ENCODE results near the gene SLC6A1.

The SLC6A1 gene

DNA sequence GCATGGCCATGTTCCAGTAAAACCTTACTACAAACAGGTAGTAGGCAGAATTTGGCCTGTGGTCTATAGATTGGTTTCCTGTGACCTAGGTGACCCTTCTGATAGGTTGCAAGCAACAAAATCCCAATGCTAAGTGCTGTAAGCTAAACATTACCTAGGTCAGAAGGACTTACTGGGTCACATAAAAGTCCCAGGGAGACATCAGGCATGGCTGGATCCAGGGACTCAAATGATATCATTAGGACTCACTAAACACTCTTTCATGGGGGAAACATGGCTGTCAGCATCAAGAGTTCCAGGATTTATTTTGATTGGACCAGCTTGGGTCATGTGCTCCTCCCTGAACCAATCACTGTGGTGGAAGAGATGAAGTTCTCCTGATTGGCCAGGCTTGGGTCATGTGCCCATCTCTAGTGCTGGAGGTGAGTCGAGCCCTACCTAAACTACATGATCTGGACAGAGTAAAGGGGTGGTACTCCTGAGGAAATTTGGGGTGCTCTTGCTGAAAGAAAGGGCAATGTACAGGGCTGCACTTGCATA lies 16.8 kb upstream of the SLC6A1 start:
- CTCF ChIA-PET: no interaction called here
- WGBS (ENCODE audit: insufficient coverage): no CpG with 5 or more reads among the region's 1 CpG
- DNase-seq: no peak

DNA sequence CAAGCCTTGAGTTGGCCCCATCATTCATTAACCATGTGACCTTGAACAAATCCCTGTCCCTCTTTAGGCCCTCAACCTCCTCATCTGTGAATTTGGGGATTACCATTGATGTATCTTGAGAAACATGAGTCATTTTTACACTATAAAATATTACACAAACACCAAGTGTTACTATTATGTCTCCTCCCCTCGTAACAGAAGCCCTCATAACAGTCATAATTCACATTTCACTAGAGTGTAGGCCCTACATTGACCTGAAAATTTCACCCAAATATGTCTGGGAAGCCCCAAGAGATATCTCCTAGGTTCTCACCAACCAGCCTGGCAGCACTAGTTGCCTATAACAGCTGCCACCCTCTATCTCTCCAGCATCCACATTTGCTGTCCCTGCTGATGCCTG lies 15.8 kb upstream of the SLC6A1 start:
- POLR2A ChIA-PET: no interaction called here
- Histone ChIP-seq H3K4me1 (ENCODE audit: control extremely low read depth in 1 of 4, control insufficient read depth in 4 of 4, insufficient read depth in 4 of 4, low read length in 3 of 4) (no peaks in the 10 kb centered on the region), H3K27ac (ENCODE audit: insufficient read depth in 1 of 2, low read depth in 1 of 2, low read length in 2 of 2, poor library complexity in 1 of 2, severe bottlenecking in 2 of 2) (no peak overlapping the region), H3K4me3 (ENCODE audit: control insufficient read depth in 1 of 7, extremely low read depth in 1 of 7, insufficient read depth in 4 of 7, low read depth in 2 of 7, low read length in 6 of 7) (no peak overlapping the region), H3K9me3 (ENCODE audit: control extremely low read depth in 1 of 5, control insufficient read depth in 4 of 5, insufficient read depth in 2 of 5, low read depth in 1 of 5, low read length in 4 of 5) (no peaks in the 10 kb centered on the region), H3K27me3 (replicated peaks in 2 of 5; ENCODE audit: control insufficient read depth in 4 of 5, insufficient read depth in 5 of 5, low read length in 4 of 5) (peaks cover 0 to 63% (median 28%) of the 10 kb centered on the region in 5 experiments), H3K36me3 (ENCODE audit: control insufficient read depth in 4 of 4, insufficient read depth in 4 of 4, low read length in 3 of 4) (no peaks in the 10 kb centered on the region)
- 92% methylated on average over 1 of the region's 1 CpG for WGBS (ENCODE audit: insufficient coverage)
- no peak for DNase-seq
- CTCF ChIA-PET: no interaction called here

More for the DNA sequence above, 16.8 kb upstream of the SLC6A1 start:
- no peak overlapping the region for H3K4me3 ChIP-seq (ENCODE audit: control insufficient read depth in 1 of 7, extremely low read depth in 1 of 7, insufficient read depth in 4 of 7, low read depth in 2 of 7, low read length in 6 of 7)
- H3K27ac ChIP-seq (ENCODE audit: insufficient read depth in 1 of 2, low read depth in 1 of 2, low read length in 2 of 2, poor library complexity in 1 of 2, severe bottlenecking in 2 of 2): no peak overlapping the region
- H3K36me3 ChIP-seq (ENCODE audit: control insufficient read depth in 4 of 4, insufficient read depth in 4 of 4, low read length in 3 of 4): no peaks in the 10 kb centered on the region
- POLR2A ChIA-PET: no interaction called here
- no peaks in the 10 kb centered on the region for H3K9me3 ChIP-seq (ENCODE audit: control extremely low read depth in 1 of 5, control insufficient read depth in 4 of 5, insufficient read depth in 2 of 5, low read depth in 1 of 5, low read length in 4 of 5)
- peaks cover 0 to 63% (median 28%) of the 10 kb centered on the region in 5 experiments for H3K27me3 ChIP-seq (replicated peaks in 2 of 5; ENCODE audit: control insufficient read depth in 4 of 5, insufficient read depth in 5 of 5, low read length in 4 of 5)
- H3K4me1 ChIP-seq (ENCODE audit: control extremely low read depth in 1 of 4, control insufficient read depth in 4 of 4, insufficient read depth in 4 of 4, low read length in 3 of 4): no peaks in the 10 kb centered on the region

DNA sequence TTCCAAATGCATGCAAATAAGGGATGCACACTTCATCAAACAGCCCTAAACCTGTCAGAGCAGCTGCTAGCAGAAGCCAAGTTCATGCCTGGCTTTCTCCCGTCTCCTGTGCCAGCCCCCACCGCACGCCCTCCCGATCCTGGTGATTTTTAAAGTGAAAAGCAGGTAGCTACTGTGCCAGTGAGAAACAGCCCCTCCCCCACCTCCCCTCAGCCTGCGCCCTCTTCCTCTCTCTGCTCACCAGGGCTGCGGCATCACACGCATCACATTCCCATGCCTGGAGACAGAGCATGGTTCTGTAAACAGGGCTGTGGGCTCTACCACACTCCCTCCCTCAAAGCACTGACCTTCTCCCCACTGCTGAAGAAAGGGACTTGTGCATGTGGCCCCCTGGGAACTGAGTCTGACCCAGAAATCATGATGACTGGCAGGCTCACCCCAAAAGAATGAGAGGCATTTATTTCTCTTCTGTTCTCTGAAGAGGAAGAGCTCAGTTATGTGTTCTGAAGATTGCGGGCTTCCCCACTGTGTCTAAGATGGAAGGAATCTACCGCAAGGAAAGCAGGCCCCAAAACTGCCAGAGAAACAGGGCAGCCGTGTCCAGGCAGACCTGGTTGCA lies 14.5 kb upstream of the SLC6A1 start:
- CTCF ChIA-PET: interaction anchor here (0.6 kb wide), 1 partner anchor 304 kb away, joined by 3 read pairs; no protein-coding TSS in a partner anchor
- peaks cover 0 to 63% (median 25%) of the 10 kb centered on the region in 5 experiments for H3K27me3 ChIP-seq (replicated peaks in 2 of 5; ENCODE audit: control insufficient read depth in 4 of 5, insufficient read depth in 5 of 5, low read length in 4 of 5)

DNA sequence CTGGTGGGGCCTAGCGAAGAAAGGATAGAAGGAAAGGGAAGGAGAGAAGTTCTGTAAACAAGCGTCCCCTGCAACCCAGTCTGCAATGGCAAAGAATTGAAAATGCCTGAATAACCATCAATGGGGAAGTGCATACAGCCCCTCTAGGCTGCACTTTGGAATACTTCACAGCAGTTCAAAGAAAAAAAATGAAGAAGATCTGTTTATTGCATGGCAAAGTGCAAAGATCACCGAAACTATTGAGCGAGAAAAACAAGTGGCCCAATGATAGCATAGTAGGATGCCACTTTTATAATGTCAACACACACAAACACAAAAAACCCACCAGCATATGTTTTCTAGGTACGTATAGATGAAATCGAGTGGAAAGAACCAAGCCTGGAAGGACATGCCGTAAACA lies 13.6 kb upstream of the SLC6A1 start:
- POLR2A ChIA-PET: no interaction called here
- CTCF ChIA-PET: no interaction called here
- H3K4me3 ChIP-seq (ENCODE audit: control insufficient read depth in 1 of 7, extremely low read depth in 1 of 7, insufficient read depth in 4 of 7, low read depth in 2 of 7, low read length in 6 of 7): no peak overlapping the region
- peaks cover 0 to 60% (median 27%) of the 10 kb centered on the region in 5 experiments for H3K27me3 ChIP-seq (replicated peaks in 2 of 5; ENCODE audit: control insufficient read depth in 4 of 5, insufficient read depth in 5 of 5, low read length in 4 of 5)
- WGBS (ENCODE audit: insufficient coverage): 96% methylated on average over 2 of the region's 7 CpGs
- no peak for DNase-seq
- H3K27ac ChIP-seq (ENCODE audit: insufficient read depth in 1 of 2, low read depth in 1 of 2, low read length in 2 of 2, poor library complexity in 1 of 2, severe bottlenecking in 2 of 2): no peak overlapping the region
- H3K36me3 ChIP-seq (ENCODE audit: control insufficient read depth in 4 of 4, insufficient read depth in 4 of 4, low read length in 3 of 4): no peaks in the 10 kb centered on the region
- H3K9me3 ChIP-seq (ENCODE audit: control extremely low read depth in 1 of 5, control insufficient read depth in 4 of 5, insufficient read depth in 2 of 5, low read depth in 1 of 5, low read length in 4 of 5): no peaks in the 10 kb centered on the region
- H3K4me1 ChIP-seq (ENCODE audit: control extremely low read depth in 1 of 4, control insufficient read depth in 4 of 4, insufficient read depth in 4 of 4, low read length in 3 of 4): no peaks in the 10 kb centered on the region

More for the DNA sequence above, 14.5 kb upstream of the SLC6A1 start:
- Histone ChIP-seq H3K4me3 (ENCODE audit: control insufficient read depth in 1 of 7, extremely low read depth in 1 of 7, insufficient read depth in 4 of 7, low read depth in 2 of 7, low read length in 6 of 7) (no peak overlapping the region), H3K4me1 (ENCODE audit: control extremely low read depth in 1 of 4, control insufficient read depth in 4 of 4, insufficient read depth in 4 of 4, low read length in 3 of 4) (no peaks in the 10 kb centered on the region), H3K27ac (ENCODE audit: insufficient read depth in 1 of 2, low read depth in 1 of 2, low read length in 2 of 2, poor library complexity in 1 of 2, severe bottlenecking in 2 of 2) (no peak overlapping the region), H3K36me3 (ENCODE audit: control insufficient read depth in 4 of 4, insufficient read depth in 4 of 4, low read length in 3 of 4) (no peaks in the 10 kb centered on the region), H3K9me3 (ENCODE audit: control extremely low read depth in 1 of 5, control insufficient read depth in 4 of 5, insufficient read depth in 2 of 5, low read depth in 1 of 5, low read length in 4 of 5) (no peaks in the 10 kb centered on the region)
- no peak for DNase-seq
- 49% methylated on average over 6 of the region's 10 CpGs for WGBS (ENCODE audit: insufficient coverage)
- POLR2A ChIA-PET: no interaction called here

DNA sequence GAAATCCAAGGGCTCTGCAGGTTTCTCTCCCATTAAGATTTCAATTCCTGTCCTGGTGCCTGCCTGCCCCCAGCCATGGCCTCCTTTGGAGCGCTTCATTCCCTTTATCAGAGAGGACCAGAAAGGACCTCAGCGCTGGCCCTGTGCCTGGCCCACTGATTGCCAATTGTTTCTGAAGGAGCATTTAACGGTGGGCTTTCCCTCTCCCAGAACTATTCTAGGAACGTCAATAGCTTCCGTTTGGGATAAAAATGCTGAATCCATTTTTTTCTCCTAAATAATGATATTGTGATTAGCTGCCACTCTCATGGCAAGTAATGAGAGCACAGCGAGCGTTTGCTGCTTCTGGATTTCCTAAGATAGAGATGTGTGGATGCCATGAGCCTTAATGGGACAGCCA lies 12.2 kb upstream of the SLC6A1 start:
- Histone ChIP-seq H3K4me1 (ENCODE audit: control extremely low read depth in 1 of 4, control insufficient read depth in 4 of 4, insufficient read depth in 4 of 4, low read length in 3 of 4) (no peaks in the 10 kb centered on the region), H3K27ac (ENCODE audit: insufficient read depth in 1 of 2, low read depth in 1 of 2, low read length in 2 of 2, poor library complexity in 1 of 2, severe bottlenecking in 2 of 2) (no peak overlapping the region), H3K4me3 (ENCODE audit: control insufficient read depth in 1 of 7, extremely low read depth in 1 of 7, insufficient read depth in 4 of 7, low read depth in 2 of 7, low read length in 6 of 7) (no peak overlapping the region), H3K9me3 (ENCODE audit: control extremely low read depth in 1 of 5, control insufficient read depth in 4 of 5, insufficient read depth in 2 of 5, low read depth in 1 of 5, low read length in 4 of 5) (no peaks in the 10 kb centered on the region), H3K27me3 (replicated peaks in 2 of 5; ENCODE audit: control insufficient read depth in 4 of 5, insufficient read depth in 5 of 5, low read length in 4 of 5) (peaks cover 0 to 57% (median 27%) of the 10 kb centered on the region in 5 experiments), H3K36me3 (ENCODE audit: control insufficient read depth in 4 of 4, insufficient read depth in 4 of 4, low read length in 3 of 4) (no peaks in the 10 kb centered on the region)
- WGBS (ENCODE audit: insufficient coverage): 59% methylated on average over 4 of the region's 7 CpGs
- CTCF ChIA-PET: interaction anchor here (2.3 kb wide), 1 partner anchor 14 kb away, joined by 6 read pairs; no protein-coding TSS in a partner anchor
- DNase-seq: no peak
- POLR2A ChIA-PET: no interaction called here

DNA sequence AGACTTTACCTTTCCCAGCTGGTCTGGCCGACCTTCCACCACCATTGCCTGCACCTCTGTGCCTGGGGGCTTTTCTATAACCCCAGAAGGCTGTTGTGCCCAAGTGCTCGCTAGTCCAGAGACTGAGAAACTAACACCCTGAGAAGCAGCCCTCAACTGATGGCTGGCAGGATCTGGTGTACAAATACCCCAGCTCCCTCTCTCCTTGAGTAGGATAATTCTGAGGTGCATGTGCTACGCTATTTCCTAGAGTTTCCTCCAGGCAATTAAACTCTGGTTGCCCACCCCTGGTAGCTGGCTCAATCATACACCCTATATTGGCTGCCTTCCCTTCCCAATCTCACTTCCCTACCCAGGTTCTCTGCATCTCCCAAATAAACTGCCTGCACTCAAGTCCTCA lies 11.5 kb upstream of the SLC6A1 start:
- Histone ChIP-seq H3K27me3 (replicated peaks in 2 of 5; ENCODE audit: control insufficient read depth in 4 of 5, insufficient read depth in 5 of 5, low read length in 4 of 5) (peaks cover 0 to 54% (median 25%) of the 10 kb centered on the region in 5 experiments), H3K4me3 (ENCODE audit: control insufficient read depth in 1 of 7, extremely low read depth in 1 of 7, insufficient read depth in 4 of 7, low read depth in 2 of 7, low read length in 6 of 7) (no peak overlapping the region), H3K4me1 (ENCODE audit: control extremely low read depth in 1 of 4, control insufficient read depth in 4 of 4, insufficient read depth in 4 of 4, low read length in 3 of 4) (no peaks in the 10 kb centered on the region), H3K27ac (ENCODE audit: insufficient read depth in 1 of 2, low read depth in 1 of 2, low read length in 2 of 2, poor library complexity in 1 of 2, severe bottlenecking in 2 of 2) (no peak overlapping the region), H3K36me3 (ENCODE audit: control insufficient read depth in 4 of 4, insufficient read depth in 4 of 4, low read length in 3 of 4) (no peaks in the 10 kb centered on the region), H3K9me3 (ENCODE audit: control extremely low read depth in 1 of 5, control insufficient read depth in 4 of 5, insufficient read depth in 2 of 5, low read depth in 1 of 5, low read length in 4 of 5) (no peaks in the 10 kb centered on the region)
- 100% methylated on average over 2 of the region's 3 CpGs for WGBS (ENCODE audit: insufficient coverage)
- POLR2A ChIA-PET: no interaction called here
- CTCF ChIA-PET: interaction anchor here (0.9 to 2.3 kb wide), 3 partner anchors 10 to 35 kb away, joined by 3 to 6 read pairs (median 5); no protein-coding TSS in a partner anchor
- no peak for DNase-seq

DNA sequence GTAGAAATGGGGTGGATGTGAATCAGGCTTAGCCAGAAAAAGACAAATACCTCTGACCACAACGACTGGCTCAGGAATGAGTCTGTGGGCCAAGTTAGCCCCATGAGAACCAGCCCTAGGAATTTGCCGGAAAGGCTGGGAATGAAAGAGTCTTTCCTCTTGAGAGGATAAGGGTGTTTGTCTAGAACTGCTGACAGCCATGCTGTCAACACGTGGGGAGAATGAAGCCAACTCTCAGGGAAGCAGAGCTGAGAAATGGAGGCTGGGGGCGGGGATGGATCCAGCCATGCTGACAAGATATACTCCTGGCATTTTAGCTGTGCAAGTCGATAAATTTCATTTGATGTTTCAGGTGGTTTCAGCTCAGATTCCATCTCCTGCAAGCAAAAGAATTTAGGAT lies 10.6 kb upstream of the SLC6A1 start:
- peaks cover 0 to 45% (median 23%) of the 10 kb centered on the region in 5 experiments for H3K27me3 ChIP-seq (replicated peaks in 2 of 5; ENCODE audit: control insufficient read depth in 4 of 5, insufficient read depth in 5 of 5, low read length in 4 of 5)
- POLR2A ChIA-PET: interaction anchor here (0.7 kb wide), 1 partner anchor 20 kb away, joined by 3 read pairs; no protein-coding TSS in a partner anchor
- CTCF ChIA-PET: interaction anchor here (0.9 to 2.3 kb wide), 5 partner anchors 8 to 36 kb away, joined by 3 to 7 read pairs (median 5); no protein-coding TSS in a partner anchor
- DNase-seq: no peak
- WGBS (ENCODE audit: insufficient coverage): 74% methylated on average over 5 of the region's 5 CpGs
- H3K4me1 ChIP-seq (ENCODE audit: control extremely low read depth in 1 of 4, control insufficient read depth in 4 of 4, insufficient read depth in 4 of 4, low read length in 3 of 4): no peaks in the 10 kb centered on the region
- no peaks in the 10 kb centered on the region for H3K9me3 ChIP-seq (ENCODE audit: control extremely low read depth in 1 of 5, control insufficient read depth in 4 of 5, insufficient read depth in 2 of 5, low read depth in 1 of 5, low read length in 4 of 5)
- no peak overlapping the region for H3K4me3 ChIP-seq (ENCODE audit: control insufficient read depth in 1 of 7, extremely low read depth in 1 of 7, insufficient read depth in 4 of 7, low read depth in 2 of 7, low read length in 6 of 7)
- no peaks in the 10 kb centered on the region for H3K36me3 ChIP-seq (ENCODE audit: control insufficient read depth in 4 of 4, insufficient read depth in 4 of 4, low read length in 3 of 4)
- H3K27ac ChIP-seq (ENCODE audit: insufficient read depth in 1 of 2, low read depth in 1 of 2, low read length in 2 of 2, poor library complexity in 1 of 2, severe bottlenecking in 2 of 2): no peak overlapping the region
